Duodenal mucosa (tissue), 2 donors: Measurements from ENCODE around the gene GNRHR.

Experiments used
- H3K27ac ChIP-seq: one replicate; pipeline ENCODE4 v1.7.0; 2013; ENCODE audit warnings: low read depth, low read length
- H3K27me3 ChIP-seq, 2 donors: one replicate each; pipeline ENCODE4 v1.7.0; 2013; ENCODE audit warnings: low read length in 2 of 2, control low read depth in 1 of 2; ENCODE audit not compliant: insufficient read depth in 2 of 2, control insufficient read depth in 1 of 2
- H3K36me3 ChIP-seq, 2 donors: one replicate each; pipeline ENCODE4 v1.7.0; 2013; ENCODE audit warnings: low read length in 2 of 2, control low read depth in 1 of 2; ENCODE audit not compliant: insufficient read depth in 2 of 2, control insufficient read depth in 1 of 2
- H3K4me1 ChIP-seq, 2 donors: one replicate each; pipeline ENCODE4 v1.7.0; 2013; ENCODE audit warnings: low read length in 2 of 2, control low read depth in 1 of 2; ENCODE audit not compliant: insufficient read depth in 2 of 2, control insufficient read depth in 1 of 2
- H3K4me3 ChIP-seq, 2 donors: one replicate each; pipeline ENCODE4 v1.7.0; 2013; ENCODE audit warnings: low read length in 2 of 2, low read depth in 1 of 2
- H3K9ac ChIP-seq, 2 donors: one replicate each; pipeline ENCODE4 v1.7.0; 2013; ENCODE audit warnings: low read length in 2 of 2, low read depth in 1 of 2
- H3K9me3 ChIP-seq, 2 donors: one replicate each; pipeline ENCODE4 v1.7.0; 2013; ENCODE audit warnings: low read length in 2 of 2, control low read depth in 1 of 2; ENCODE audit not compliant: control insufficient read depth in 1 of 2

Gene GNRHR

GRCh38 chr4:67754288-67754687 is at the start of gene GNRHR:
Gene GNRHR, minus strand, starts transcription at chr4:67754388. Its CDS starts 53 bp downstream, at chr4:67754335.
- Histone ChIP-seq H3K4me1 (no peaks in the 10 kb centered on the region), H3K4me3 (no peak within 1 kb of the TSS), H3K36me3 (no peaks in the 10 kb centered on the region), H3K9ac (no peak within 1 kb of the TSS), H3K9me3 (no peaks in the 10 kb centered on the region), H3K27me3 (no peaks in the 10 kb centered on the region), H3K27ac (no peak within 1 kb of the TSS)

- Histone ChIP-seq H3K9me3 (no peaks in the 10 kb centered on the region), H3K4me3 (no peak overlapping the region), H3K27me3 (no peaks in the 10 kb centered on the region), H3K27ac (no peak overlapping the region), H3K4me1 (no peaks in the 10 kb centered on the region), H3K36me3 (no peaks in the 10 kb centered on the region), H3K9ac (no peak overlapping the region)
These were observed 42.6 kb upstream of the GNRHR start for GRCh38 chr4:67796810-67797209.

- H3K27me3 ChIP-seq: no peaks in the 10 kb centered on the region
- no peak overlapping the region for H3K9ac ChIP-seq
- H3K36me3 ChIP-seq: no peaks in the 10 kb centered on the region
- H3K9me3 ChIP-seq: no peaks in the 10 kb centered on the region
- H3K27ac ChIP-seq: no peak overlapping the region
- no peaks in the 10 kb centered on the region for H3K4me1 ChIP-seq
- no peak overlapping the region for H3K4me3 ChIP-seq
These were observed 36.5 kb upstream of the GNRHR start for GRCh38 chr4:67790721-67791120.

GRCh38 chr4:67787311-67787710 is 33.1 kb upstream of the GNRHR start:
- H3K27me3 ChIP-seq: no peaks in the 10 kb centered on the region
- no peaks in the 10 kb centered on the region for H3K9me3 ChIP-seq
- H3K27ac ChIP-seq: no peak overlapping the region

GRCh38 chr4:67785528-67785927 is 31.3 kb upstream of the GNRHR start:
- H3K4me1 ChIP-seq: no peaks in the 10 kb centered on the region
- H3K4me3 ChIP-seq: no peak overlapping the region
- no peak overlapping the region for H3K9ac ChIP-seq
- H3K36me3 ChIP-seq: no peaks in the 10 kb centered on the region
- H3K27me3 ChIP-seq: no peaks in the 10 kb centered on the region
- no peak overlapping the region for H3K27ac ChIP-seq
- H3K9me3 ChIP-seq: no peaks in the 10 kb centered on the region

More at GRCh38 chr4:67787311-67787710, 33.1 kb upstream of the GNRHR start:
- H3K4me1 ChIP-seq: no peaks in the 10 kb centered on the region
- H3K36me3 ChIP-seq: no peaks in the 10 kb centered on the region
- H3K9ac ChIP-seq: no peak overlapping the region
- H3K4me3 ChIP-seq: no peak overlapping the region

- H3K27me3 ChIP-seq: no peaks in the 10 kb centered on the region
- H3K4me1 ChIP-seq: no peaks in the 10 kb centered on the region
- no peak overlapping the region for H3K9ac ChIP-seq
- H3K9me3 ChIP-seq: no peaks in the 10 kb centered on the region
- no peak overlapping the region for H3K27ac ChIP-seq
- no peaks in the 10 kb centered on the region for H3K36me3 ChIP-seq
- no peak overlapping the region for H3K4me3 ChIP-seq
These were observed 25.4 kb upstream of the GNRHR start for GRCh38 chr4:67779631-67780030.

GRCh38 chr4:67776746-67777145 is 22.6 kb upstream of the GNRHR start:
- Histone ChIP-seq H3K36me3 (no peaks in the 10 kb centered on the region), H3K4me3 (no peak overlapping the region), H3K9ac (no peak overlapping the region), H3K27me3 (no peaks in the 10 kb centered on the region), H3K4me1 (no peaks in the 10 kb centered on the region), H3K9me3 (no peaks in the 10 kb centered on the region), H3K27ac (no peak overlapping the region)

GRCh38 chr4:67770422-67770821 is 16.2 kb upstream of the GNRHR start:
- H3K4me3 ChIP-seq: no peak overlapping the region
- H3K9me3 ChIP-seq: no peaks in the 10 kb centered on the region
- no peaks in the 10 kb centered on the region for H3K4me1 ChIP-seq
- H3K27me3 ChIP-seq: no peaks in the 10 kb centered on the region
- H3K36me3 ChIP-seq: no peaks in the 10 kb centered on the region
- H3K9ac ChIP-seq: no peak overlapping the region
- H3K27ac ChIP-seq: no peak overlapping the region

- Histone ChIP-seq H3K27ac (no peak overlapping the region), H3K9ac (no peak overlapping the region), H3K36me3 (no peaks in the 10 kb centered on the region), H3K27me3 (no peaks in the 10 kb centered on the region), H3K4me3 (no peak overlapping the region), H3K4me1 (no peaks in the 10 kb centered on the region), H3K9me3 (no peaks in the 10 kb centered on the region)
These were observed 11.7 kb upstream of the GNRHR start for GRCh38 chr4:67765928-67766327.

GRCh38 chr4:67765401-67765800 is 11.2 kb upstream of the GNRHR start:
- Histone ChIP-seq H3K4me1 (no peaks in the 10 kb centered on the region), H3K27ac (no peak overlapping the region), H3K27me3 (no peaks in the 10 kb centered on the region), H3K9ac (no peak overlapping the region), H3K9me3 (no peaks in the 10 kb centered on the region), H3K36me3 (no peaks in the 10 kb centered on the region), H3K4me3 (no peak overlapping the region)

GRCh38 chr4:67764183-67764582 is 10.0 kb upstream of the GNRHR start:
- Histone ChIP-seq H3K27ac (no peak overlapping the region), H3K36me3 (no peaks in the 10 kb centered on the region), H3K27me3 (no peaks in the 10 kb centered on the region), H3K4me1 (no peaks in the 10 kb centered on the region), H3K4me3 (no peak overlapping the region), H3K9me3 (no peaks in the 10 kb centered on the region), H3K9ac (no peak overlapping the region)
